ENCODE measurements around the gene EVC2. TPM values are rescaled to one million over a fixed set of nuclear protein-coding genes. Genes with fewer than 3 reads are reported as not detected.

EVC2 gene
- total RNA-seq, 2 donors from 2014 or later = 9.7 to 11.7 TPM

DNA sequence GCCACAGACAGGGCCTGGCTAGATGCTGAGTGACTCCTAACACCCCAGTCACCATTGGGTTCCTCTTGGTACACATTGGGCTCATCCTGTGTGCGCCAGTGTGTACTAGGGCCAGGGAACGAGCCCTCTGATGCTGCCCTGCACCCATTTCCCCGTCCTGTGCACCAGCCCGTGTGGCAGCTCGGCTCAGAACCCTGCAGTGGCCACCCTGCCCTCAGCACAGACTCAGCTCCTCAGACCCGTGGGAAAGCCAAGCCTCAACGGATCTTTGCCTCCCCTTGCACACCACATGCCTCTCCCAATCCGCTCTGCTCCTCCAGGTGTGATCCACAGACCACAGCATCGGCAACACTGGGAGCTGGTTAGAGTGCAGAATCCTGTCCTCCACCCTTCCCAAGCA is 41.2 kb upstream of the EVC2 start:
- 92 to 97% methylated on average over 6 to 9 of the region's 9 CpGs for WGBS, 2 experiments (ENCODE audit: insufficient coverage in 1 of 2, insufficient read length in 1 of 2)
- H3K4me3 ChIP-seq (ENCODE audit: low read length) = no peak overlapping the region
- H3K4me3 Mint-ChIP-seq = no peak overlapping the region
- no peak overlapping the region for H3K27ac Mint-ChIP-seq
- H3K27me3 ChIP-seq (ENCODE audit: control insufficient read depth, insufficient read depth, low read length, poor library complexity, severe bottlenecking) = no peaks in the 10 kb centered on the region
- H3K36me3 Mint-ChIP-seq (ENCODE audit: low read depth) = peaks cover 54% of the 10 kb centered on the region
- peaks cover 17% of the 10 kb centered on the region for H3K27me3 Mint-ChIP-seq (ENCODE audit: insufficient read depth)
- peaks cover 9% of the 10 kb centered on the region for H3K36me3 ChIP-seq (ENCODE audit: control insufficient read depth, insufficient read depth, low read length)
- H3K4me1 Mint-ChIP-seq = peaks cover 23% of the 10 kb centered on the region
- TF ChIP-seq, protein P1, sequence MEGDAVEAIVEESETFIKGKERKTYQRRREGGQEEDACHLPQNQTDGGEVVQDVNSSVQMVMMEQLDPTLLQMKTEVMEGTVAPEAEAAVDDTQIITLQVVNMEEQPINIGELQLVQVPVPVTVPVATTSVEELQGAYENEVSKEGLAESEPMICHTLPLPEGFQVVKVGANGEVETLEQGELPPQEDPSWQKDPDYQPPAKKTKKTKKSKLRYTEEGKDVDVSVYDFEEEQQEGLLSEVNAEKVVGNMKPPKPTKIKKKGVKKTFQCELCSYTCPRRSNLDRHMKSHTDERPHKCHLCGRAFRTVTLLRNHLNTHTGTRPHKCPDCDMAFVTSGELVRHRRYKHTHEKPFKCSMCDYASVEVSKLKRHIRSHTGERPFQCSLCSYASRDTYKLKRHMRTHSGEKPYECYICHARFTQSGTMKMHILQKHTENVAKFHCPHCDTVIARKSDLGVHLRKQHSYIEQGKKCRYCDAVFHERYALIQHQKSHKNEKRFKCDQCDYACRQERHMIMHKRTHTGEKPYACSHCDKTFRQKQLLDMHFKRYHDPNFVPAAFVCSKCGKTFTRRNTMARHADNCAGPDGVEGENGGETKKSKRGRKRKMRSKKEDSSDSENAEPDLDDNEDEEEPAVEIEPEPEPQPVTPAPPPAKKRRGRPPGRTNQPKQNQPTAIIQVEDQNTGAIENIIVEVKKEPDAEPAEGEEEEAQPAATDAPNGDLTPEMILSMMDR (conservative IDR thresholded peaks at IDR 0.05) = no peak
- no peak for DNase-seq
- peaks cover 22% of the 10 kb centered on the region for H3K4me1 ChIP-seq (ENCODE audit: control insufficient read depth, insufficient read depth, low read length)
- H3K9ac ChIP-seq (ENCODE audit: extremely low read depth, low read length, poor library complexity, severe bottlenecking) = no peak overlapping the region
- H3K27ac ChIP-seq (ENCODE audit: low read depth, low read length) = no peak overlapping the region
- H3K9me3 Mint-ChIP-seq = no peaks in the 10 kb centered on the region
- no peaks in the 10 kb centered on the region for H3K9me3 ChIP-seq (ENCODE audit: control insufficient read depth, low read length)

DNA sequence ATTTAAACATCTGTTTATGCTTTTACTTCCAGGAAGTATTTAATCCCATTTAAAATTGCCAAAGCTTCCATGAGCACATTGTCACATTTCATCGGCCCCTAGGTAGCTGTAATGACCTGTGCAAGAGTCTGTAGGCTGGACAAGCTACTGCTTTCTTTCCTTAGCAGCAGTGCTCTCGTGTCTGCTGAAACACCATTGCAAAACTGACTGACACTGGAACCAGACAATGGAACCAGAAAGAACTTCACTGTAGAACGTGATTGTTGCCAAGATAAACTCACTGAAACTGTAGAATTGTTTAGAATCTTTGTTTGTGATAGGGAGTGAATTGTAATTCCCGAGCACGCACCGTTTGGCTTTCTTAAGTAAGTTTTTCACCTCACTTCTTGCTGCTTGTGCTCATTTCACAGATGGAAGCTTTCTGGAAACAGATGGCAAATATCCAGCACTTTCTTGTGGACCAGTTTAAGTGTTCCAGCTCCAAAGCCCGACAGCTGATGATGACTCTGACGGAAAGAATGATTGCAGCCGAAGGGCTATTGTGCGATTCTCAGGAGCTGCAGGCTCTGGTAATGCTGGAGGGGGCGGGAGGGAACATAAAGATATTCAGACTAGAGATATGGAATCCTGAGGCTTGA is 39.5 kb upstream of the EVC2 start:
- Mint-ChIP-seq H3K9me3 (no peaks in the 10 kb centered on the region), H3K4me1 (peaks cover 23% of the 10 kb centered on the region), H3K4me3 (no peak overlapping the region), H3K27me3 (ENCODE audit: insufficient read depth) (peaks cover 12% of the 10 kb centered on the region), H3K36me3 (ENCODE audit: low read depth) (peaks cover 46% of the 10 kb centered on the region), H3K27ac (no peak overlapping the region)
- Histone ChIP-seq H3K4me1 (ENCODE audit: control insufficient read depth, insufficient read depth, low read length) (peaks cover 22% of the 10 kb centered on the region), H3K36me3 (ENCODE audit: control insufficient read depth, insufficient read depth, low read length) (peaks cover 23% of the 10 kb centered on the region), H3K27ac (ENCODE audit: low read depth, low read length) (no peak overlapping the region), H3K9me3 (ENCODE audit: control insufficient read depth, low read length) (no peaks in the 10 kb centered on the region), H3K27me3 (ENCODE audit: control insufficient read depth, insufficient read depth, low read length, poor library complexity, severe bottlenecking) (no peaks in the 10 kb centered on the region), H3K4me3 (ENCODE audit: low read length) (no peak overlapping the region), H3K9ac (ENCODE audit: extremely low read depth, low read length, poor library complexity, severe bottlenecking) (no peak overlapping the region)
- TF ChIP-seq, protein P1 (conservative IDR thresholded peaks at IDR 0.05) = no peak
- DNase-seq = no peak
- 78 to 82% methylated on average over 11 of the region's 11 CpGs for WGBS, 2 experiments (ENCODE audit: insufficient coverage in 1 of 2, insufficient read length in 1 of 2)

DNA sequence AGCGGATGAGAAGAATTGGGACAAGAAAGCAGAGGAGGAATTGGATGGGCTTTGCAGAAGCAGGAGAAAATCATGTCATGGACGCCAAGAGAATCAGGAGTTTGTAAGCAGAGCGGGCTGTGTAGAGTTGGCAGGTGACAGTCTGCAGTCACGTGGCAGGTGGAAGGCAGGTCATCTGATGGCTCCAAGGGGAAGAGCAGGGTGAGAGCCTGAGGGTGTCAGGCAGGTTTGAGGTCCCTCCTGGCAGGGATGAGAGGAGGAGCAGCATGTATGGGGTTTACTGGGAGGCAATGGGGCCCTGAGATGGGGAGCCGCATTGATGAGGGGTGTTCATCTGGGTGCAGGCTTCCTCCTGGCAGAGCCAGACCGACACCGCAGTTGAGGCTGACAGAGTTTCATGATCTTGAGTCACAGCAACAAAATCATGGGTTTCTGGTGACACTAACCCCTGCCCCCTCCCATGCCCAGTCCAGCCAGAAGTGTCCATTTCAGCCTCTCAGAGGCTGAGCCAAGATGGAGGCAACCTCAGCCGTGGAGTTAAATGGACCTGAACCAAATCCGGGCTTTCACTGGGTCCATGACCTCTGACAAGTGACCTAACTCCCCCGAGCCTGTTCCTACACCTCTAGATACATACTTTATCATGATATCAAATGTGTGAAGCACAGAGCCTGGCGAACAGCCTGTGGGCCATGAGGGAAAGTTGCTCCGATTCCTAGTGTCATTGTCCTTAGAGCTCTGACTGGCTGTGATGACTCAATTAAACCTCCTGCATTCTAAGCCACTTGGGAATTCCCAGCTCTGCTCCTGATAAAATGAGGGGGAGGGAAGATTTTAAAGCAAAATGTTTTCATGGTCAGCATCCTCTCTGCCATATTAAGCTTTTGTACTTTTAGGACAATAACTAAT is 38.7 kb upstream of the EVC2 start:
- 70 to 82% methylated on average over 6 to 11 of the region's 12 CpGs for WGBS, 2 experiments (ENCODE audit: insufficient coverage in 1 of 2, insufficient read length in 1 of 2)
- peaks cover 16% of the 10 kb centered on the region for H3K4me1 Mint-ChIP-seq
- no peak overlapping the region for H3K27ac ChIP-seq (ENCODE audit: low read depth, low read length)
- no peaks in the 10 kb centered on the region for H3K9me3 ChIP-seq (ENCODE audit: control insufficient read depth, low read length)
- no peak overlapping the region for H3K4me3 Mint-ChIP-seq
- no peaks in the 10 kb centered on the region for H3K9me3 Mint-ChIP-seq
- H3K4me3 ChIP-seq (ENCODE audit: low read length) = no peak overlapping the region
- H3K27me3 ChIP-seq (ENCODE audit: control insufficient read depth, insufficient read depth, low read length, poor library complexity, severe bottlenecking) = no peaks in the 10 kb centered on the region
- DNase-seq = no peak
- TF ChIP-seq, protein P1 (conservative IDR thresholded peaks at IDR 0.05) = no peak
- H3K36me3 ChIP-seq (ENCODE audit: control insufficient read depth, insufficient read depth, low read length) = peaks cover 29% of the 10 kb centered on the region
- peaks cover 15% of the 10 kb centered on the region for H3K4me1 ChIP-seq (ENCODE audit: control insufficient read depth, insufficient read depth, low read length)
- no peak overlapping the region for H3K27ac Mint-ChIP-seq
- H3K27me3 Mint-ChIP-seq (ENCODE audit: insufficient read depth) = peaks cover 9% of the 10 kb centered on the region
- H3K9ac ChIP-seq (ENCODE audit: extremely low read depth, low read length, poor library complexity, severe bottlenecking) = no peak overlapping the region
- H3K36me3 Mint-ChIP-seq (ENCODE audit: low read depth) = peaks cover 43% of the 10 kb centered on the region
